HG03378 (cell line): ENCODE measurements around the gene SEMA7A.

Source experiments
- ATAC-seq: cut with Tn5 transposase; IDR thresholded peaks from one replicate; pipeline ENCODE4 v1.9.1; 2021; ENCODE audit warnings: mild to moderate bottlenecking, moderate library complexity; ENCODE audit not compliant: unreplicated experiment

SEMA7A gene

DNA sequence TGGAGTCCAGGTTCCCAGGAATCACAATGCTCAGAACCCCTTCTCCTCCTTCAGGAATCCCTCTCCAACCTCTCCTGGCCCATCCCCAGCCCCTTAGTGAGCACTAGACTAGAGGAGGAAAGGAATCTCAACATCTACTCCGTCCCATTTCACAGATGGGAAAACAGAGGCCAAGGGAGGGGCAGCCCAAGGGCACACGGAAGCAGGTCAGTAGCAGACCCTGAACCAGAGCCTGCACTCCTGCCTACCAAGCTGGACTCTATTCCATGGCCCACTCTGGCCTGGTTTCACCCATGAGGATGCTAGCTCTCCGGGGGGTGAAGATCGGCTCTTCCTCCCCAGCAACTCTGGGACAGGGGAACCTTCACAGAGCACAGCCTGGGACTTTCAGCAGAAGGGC lies 14.3 kb downstream of the SEMA7A start:
- no peak for ATAC-seq

DNA sequence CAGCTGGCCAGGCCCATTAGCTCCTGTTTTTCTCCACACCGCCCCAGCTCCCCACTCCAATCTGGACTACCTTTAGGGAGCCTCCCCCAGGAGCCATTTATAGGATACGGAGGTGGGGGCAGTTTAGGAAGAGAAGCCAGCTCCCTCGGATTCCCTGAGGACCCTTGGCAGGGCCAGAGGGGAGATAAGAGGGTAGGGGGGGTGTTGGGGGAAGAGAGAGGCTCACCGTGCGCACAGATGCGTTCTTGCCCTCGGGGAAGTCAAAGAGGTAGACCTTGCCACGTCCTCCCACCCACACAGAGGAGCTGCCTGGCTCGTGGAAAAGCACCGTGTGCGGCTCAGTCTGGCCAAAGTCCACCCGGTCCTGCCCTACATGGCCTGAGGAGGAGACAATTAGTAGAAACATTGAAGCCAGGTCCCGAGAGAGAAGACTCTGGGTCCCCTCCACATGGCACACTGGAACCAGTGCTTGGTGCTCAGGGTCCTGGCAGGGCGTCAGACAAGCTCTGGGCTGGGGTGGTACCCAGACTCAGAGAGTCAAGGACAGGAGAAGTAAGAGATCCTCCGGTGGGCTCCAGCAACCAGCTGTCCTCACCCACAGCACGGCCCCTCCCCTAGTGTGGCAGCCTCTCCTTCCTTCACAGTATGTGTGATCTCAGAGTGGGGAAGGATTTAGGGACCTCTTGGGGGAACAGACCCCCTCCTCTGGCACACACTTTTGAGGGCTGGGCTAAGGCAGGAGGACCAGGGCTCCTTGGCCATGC lies 15.0 kb downstream of the SEMA7A start:
- ATAC-seq = no peak

DNA sequence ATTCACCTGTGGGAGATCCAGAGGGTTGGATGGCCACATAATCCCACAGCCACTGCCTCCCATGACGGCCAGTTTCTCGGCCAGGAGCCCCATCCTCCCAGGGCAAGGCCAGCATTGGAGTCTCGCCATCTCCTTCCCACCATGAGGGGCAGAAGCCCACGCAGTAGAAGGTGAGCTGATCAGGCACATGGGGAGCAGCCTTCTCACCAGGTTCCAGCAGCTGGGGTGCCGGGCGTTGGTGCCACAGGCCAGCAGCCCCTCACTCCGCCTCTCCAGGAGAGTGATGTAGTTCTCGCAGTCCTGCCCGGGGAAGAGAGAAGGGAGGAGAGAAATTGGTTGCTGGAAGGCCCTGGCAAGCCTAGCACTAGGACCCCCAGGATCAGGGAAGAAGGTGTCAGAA lies 16.1 kb downstream of the SEMA7A start:
- ATAC-seq = no peak

DNA sequence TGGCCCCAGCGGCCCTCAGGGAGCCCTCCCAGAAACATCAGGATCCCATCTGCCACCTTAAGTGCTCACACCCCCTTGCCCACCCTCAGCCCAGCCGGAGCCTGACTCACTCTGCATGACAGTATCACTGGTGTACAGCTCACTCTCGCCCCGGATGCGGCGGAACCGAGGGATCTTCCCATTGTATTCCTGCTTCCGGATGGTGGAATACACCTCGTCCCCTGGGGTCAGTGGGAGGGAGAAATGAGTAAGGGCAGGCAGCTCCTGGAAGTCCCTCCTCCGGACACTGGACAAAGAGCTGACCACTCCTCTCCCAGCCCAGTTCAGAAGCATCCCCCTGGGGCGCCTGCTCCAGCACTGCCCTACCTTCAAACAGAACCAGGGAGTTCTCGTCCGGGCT lies 16.5 kb downstream of the SEMA7A start:
- ATAC-seq = no peak

DNA sequence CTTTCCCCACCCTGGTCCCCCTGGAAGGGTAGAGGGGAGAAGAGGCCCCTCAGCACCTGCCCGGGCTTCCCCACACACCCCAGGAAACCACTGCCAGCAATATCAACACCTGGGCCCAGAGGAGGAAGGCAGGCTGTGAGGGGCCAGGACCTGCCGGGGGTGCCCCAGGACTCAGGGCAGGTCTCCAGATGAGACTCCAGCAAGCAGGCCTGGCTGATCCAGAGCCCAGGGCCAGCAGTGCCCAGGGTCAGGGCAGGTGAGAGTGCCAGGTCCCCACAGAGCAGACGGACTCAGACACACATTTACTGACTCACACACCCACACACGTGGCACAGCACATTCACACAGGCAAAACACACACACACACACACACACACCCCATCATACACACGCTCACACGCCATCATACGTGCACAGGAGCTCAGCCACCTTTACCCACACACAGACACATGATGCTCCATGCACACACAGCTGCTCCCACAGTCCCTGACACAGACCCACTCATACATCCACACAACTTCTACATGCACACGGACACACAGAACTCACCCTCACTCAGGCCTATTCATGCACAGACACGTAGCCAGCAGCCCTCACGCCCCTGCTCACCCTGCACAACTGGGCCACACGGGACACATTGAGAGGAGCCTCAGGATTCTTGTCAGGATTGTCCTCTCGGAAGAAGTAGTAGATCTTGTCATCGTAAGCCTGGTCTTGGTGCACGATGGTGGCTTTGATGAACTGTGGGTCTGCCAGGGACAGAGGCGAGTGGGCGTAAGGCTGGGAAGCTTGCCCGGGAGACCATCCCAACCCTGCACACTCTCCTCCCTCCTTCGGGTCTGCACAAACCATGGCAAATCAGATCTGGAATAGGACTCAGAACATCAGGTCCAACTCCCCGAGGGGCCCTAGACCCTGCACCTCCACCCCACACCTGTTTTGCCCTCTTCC lies 17.5 kb downstream of the SEMA7A start:
- no peak for ATAC-seq

DNA sequence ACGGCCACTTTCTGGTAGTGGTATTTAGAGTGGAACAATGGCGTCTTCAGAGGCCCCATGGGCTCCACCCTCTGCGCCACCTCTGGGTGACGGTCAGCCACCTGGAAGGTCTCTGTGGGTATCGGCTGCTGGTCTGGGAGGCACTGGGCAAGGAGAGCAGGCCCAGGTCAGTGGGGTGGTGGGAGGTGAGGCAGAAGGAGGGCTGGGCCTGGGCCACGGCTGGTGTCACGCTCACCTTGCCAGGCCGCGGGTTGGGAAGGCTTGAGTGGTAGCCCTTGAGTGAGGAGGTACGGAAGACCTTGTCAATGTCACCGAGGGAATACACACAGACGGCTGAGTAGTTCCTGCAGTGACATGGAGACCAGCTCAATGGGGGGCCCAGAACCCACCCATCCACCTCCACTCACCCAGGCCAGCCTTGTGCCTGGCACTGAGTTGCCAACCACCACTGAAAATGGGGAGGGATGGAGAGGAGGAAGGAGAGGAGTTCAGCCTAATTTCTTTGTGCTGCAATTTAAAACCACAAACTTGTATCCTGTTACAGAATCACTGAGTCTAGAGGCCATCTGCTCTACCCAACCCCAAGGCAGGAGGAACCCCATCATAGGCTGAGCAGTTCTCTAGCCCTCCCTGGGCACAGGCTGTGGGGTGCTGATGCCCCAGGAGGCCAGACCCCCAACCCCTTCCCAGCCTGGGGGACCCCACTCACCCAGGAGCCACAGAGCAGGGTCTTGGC lies 19.0 kb downstream of the SEMA7A start:
- ATAC-seq = no peak

DNA sequence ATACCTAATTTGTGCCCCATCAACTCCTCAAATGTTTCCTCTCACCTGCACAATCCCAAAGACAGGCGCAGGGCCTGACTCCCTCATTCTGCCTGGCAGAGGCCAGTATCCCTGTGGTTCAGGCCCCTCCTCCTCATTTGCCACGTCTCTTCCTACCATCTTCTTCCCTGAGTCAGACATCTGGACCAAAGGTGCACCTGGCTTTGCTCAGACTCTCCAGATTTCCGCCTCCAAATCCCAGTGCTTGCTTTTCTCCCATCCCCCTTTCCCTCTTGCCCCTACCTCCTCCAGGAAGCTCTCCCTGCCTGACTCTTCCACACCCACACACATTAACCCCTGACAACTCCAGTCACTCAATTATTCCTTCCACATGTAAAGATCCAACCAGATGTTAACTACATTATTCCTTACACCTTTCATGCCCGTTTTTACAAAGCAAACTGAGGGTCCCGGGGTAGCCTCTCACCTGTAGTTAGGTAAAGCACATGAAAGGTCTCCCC lies 19.6 kb downstream of the SEMA7A start:
- ATAC-seq = no peak

DNA sequence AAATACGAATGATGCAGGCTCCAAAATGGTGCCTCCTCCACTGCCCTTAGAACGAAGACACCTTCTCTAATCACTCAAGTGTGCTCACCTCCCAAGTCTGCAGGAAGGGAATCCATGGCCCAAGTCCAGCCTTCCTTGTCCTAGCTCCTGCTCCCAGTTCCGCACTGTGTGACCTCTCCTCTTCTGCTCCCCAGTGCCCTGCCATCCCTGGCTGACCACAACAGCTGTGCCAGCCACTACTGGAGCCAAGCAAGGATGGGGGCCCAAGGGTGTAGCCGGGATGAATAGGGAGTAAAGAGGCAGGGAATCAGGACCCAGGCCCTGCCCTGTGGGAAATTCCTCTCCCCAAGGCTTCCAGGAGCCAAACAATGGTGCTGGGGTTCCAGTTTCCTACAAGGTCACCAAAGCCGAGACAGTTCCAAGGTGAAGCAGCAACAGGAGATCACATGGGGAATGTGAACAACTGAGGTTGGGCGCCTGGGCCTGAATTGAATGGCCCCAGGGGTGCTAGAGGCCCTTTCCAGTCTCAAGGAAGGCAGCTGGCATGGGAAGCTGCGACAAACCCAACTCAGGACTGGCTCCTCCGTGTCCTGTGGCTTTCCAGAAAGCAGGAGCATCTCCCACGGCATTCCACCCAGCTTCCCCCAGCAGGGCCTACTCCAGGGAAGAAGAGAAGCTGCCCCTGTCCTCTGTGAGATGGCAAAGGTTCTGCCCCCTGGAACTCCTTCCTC lies 20.2 kb downstream of the SEMA7A start:
- ATAC-seq = no peak

DNA sequence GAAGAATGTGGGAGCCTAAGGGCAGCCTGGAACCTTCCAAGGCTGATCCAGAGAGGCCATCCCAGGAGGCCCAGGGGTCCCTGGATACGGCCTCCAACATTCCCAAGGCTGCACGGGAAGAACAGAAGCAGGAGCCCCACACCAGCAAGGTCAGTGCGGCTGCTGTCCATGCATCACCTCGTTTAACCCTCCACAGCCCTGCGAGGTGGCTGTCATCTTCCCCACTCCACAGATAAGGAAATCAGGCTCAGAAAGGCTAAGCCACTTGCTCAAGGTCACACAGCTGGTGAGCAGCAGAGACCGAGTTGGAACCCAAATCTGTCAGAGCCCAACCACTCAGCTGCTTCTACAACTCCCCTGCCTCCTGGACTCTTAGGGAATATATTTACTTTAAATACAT lies 21.6 kb downstream of the SEMA7A start:
- ATAC-seq = no peak

DNA sequence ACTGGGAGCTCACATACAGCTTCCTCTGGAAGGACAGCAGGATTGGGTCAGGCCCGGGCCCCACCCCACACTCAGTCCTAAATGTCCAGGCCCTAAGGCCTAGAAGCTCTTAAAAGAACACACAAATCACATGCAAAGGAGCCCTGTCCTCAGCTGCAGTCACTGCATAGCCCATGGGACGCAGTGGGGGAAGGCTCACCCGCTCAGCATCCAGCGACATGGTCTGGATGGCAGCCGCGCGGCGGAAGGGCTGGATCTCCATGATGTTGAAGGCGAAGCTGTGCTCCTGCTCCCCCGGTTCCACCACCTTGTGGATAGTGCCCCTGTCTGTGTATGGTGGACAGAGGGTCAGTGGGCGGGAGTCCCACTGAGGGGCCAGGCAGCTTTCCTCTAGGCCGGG lies 22.1 kb downstream of the SEMA7A start:
- ATAC-seq = no peak

DNA sequence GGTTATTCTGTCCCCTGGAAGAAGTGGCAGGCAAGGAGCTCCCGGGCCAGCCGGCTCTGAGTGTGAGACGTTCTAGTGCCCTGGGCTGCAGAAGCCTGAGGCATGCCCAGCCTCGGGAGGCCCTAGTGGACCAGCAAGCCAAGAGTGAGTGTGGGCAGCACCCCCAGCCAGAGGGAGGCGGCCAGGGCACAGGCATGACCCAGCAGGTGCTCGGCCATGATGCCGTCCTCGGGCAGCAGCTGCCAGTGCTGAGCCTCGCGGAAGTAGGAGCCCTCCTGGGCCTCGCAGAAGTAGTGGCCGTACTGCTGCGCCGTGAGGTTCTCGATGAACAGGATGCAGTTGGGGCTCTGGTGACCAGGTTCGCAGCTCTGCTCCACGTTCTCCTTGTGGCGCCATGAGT lies 23.3 kb downstream of the SEMA7A start:
- no peak for ATAC-seq

DNA sequence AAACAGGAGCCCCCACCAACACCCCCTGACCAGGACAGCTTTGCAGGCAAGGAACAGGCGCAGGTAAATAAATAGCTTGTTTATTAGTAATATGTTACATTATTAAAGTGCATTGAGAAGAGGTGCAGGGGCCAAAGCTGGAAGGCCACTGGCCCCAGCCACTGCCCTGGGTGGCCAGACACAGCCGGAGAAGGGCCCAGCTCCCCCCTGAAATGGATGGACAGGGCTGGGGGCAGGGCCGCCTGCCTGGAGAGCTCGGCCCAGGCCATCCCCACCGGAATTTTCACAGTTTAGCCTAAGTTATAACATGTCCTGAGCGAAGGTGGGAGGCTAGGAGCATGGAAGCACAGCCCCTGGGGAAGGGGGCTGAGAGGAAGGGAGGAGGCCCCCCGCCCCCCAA lies 24.5 kb downstream of the SEMA7A start:
- ATAC-seq = no peak

DNA sequence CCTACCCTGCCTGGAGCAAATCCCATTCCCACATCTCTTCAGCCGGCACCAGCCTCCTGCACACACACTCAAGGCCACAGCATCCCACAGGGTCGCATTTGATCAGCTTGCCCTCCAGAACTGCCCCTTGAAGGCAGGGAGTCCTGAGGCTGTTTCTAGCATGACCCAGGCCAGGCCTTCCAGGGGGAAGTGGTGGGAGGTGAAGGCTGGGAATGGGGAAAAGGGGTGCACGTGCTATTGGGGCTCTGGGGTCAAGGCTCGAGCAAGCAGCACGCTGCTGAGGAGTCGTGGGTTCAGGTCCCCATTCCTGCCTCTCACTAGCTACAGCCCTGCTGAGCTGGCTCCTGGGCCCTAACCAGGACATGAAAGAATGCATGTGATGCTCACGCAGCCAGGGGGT lies 24.9 kb downstream of the SEMA7A start:
- ATAC-seq = no peak

DNA sequence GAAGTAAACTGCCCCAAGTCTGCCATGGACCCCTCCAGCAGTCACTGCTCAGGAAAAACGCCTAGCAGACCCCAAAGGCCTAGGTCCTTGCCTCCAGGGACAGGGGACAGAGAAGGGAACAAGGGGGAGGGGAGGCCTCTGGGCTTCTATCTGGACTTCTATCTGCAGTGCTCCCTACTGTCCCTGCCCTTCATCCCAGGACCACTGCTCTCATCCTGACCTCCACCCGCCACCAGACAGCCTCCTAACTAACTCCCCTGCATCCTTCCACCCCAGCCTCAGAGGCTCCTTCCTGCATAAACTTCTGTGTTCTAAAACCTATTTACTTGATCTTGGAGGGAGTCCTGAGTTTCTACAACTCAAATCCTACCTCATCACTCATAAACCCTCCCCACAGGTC lies 25.4 kb downstream of the SEMA7A start:
- ATAC-seq = no peak

DNA sequence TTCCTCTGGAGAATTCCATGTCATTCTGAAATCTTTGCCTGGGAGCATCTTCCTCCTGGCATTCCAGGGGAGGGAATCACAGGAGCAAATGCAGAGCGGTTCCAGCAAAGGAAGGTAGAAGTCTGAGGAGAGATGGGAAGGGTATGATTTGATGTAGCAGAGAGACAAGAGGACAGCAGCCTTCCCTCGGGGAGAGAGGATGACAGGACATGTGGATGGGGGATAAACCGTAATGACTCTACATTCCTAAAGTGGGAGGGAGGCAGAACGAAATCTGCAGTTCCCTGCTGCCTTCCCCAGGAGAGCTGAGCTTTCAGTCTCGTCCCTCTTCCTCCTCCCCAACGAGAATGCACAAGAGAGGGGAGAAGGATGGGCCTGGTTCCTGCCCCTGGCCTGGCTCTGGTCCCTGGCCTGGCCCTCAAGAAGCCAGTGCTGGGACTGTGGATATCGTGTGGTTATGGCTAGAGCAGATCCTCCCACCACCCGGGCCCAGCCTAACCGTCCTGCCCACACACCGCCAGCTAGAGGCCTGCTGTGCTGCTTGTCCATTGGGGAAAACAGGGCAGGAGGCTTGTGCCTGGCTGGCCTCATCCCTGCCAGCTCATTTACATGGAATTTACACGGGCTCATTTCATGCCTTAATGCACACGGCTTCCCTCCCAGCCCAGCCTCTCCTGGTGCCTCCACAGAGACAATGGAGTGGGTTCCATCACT lies 26.6 kb downstream of the SEMA7A start:
- no peak for ATAC-seq

DNA sequence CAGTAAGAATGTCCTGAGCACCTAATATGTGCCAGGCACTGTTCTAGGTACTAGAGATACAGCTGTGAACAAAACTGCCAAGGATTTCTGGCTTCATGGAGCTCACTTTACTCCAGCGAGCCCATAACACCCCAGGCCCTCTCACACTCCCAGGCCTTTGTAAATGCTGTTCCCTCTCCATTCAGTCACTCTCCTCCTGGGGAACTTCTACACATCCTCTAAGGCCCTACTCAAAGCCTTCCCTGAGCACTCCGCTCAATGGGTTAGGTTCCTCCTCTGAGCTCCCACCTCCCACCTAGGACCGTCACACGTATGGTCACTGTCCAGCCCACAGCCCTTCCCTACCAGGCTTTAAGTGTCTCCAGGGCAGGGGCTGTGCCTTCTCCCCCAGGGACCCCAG lies 27.2 kb downstream of the SEMA7A start:
- no peak for ATAC-seq

DNA sequence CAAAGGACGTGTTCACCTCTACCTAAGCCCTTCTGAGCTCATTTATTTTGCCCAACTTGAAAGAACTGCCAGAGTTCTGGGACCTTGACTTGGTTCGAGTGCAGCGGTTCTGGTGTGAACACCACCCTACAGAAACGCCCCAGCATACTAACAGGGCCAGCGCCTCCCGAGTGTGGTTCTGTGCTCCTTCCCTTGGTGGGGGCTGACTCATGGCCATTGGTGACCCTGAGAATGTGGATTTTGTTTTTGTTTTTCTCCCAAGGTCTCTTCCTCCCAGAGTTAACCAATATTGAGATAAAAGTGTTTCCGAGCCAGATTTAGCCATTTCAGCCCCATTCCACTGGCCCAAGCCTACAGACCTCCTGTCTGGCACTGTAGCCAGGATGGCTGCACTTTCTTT lies 27.9 kb downstream of the SEMA7A start:
- ATAC-seq = no peak

DNA sequence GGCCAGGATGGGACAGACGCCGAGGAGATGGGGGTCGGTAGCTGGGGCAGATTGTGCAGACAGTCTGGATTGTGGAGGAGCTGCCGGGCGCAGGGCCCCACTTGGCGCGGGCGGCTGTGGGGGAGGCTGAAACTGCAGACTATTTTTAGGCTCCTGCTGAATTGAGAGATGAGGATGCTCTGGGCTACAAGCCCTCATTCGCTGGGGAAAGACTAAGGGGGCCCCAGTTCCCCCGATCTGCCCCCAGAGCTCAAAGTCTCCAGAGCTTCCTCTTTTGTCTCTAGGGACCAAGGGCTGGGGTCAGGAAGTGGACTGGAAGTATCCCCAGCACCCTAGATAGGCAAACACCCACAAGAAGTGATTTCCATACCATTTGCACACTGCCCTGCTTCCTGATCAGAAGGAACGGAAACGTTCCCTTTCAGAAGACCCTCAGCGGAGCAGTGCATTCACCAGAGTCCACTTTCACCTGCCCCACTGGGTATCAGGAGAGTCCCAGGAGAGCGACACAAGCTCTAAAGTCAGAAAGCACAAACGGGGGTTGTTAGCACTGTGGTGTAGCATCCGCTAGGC lies 29.7 kb downstream of the SEMA7A start:
- ATAC-seq = no peak

DNA sequence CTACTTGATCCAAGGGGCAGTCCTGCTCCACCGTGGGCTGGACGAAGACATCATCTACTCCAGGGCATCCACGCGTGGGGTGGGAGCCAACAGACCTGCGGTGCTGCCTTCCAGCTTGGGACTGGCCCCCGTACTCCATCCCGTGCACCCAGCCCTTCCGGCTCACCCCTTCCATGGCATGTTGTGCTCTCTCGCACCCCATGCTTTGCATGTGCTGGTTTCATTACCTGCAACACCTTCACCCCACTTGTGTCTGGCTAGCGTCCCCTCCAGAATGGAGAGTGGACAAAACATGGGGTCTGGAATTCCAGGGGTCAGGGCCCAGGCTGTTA lies 30.2 kb downstream of the SEMA7A start:
- ATAC-seq = no peak
